NCI-H510A (cell line): Measurements from ENCODE around the gene MMP26.

Experiments used
- DNase-seq: peaks from one replicate; lab custom pipeline; 2025; lab: John Stamatoyannopoulos, UW

MMP26 gene

DNA sequence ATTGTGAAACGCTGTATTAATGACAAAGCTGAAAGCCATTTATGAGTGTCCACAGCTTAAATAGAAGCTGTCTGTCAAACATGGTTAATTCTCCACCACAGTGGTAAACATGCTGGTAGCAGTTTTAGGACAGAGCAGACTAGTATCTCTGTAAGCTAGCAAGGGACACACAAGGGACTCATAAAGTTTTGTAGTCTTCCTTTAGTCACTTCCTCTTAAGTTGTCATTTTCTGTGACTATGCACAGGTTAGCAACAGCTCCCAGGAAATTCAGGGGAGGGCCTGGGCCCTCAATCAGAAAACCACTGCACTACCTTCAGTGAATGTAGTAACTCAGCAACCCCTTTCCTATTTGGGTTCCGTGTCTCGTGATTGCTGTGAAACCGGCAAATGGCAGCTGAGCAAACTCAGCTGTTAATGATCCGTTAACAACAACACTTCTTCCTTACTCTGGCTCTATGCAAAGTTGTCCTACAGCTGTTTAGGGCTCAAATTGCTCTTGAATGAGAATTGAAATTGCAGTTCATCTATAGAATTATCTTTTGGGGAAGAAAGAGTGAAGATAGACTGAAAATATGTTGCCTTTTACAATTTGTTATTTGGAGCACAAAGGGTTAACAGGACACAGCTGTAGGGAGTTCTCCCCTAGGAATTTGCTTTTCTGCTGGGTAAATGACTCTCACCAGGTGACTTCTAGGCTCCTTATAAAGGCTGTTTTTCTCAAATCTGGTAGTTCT, at the start of gene MMP26:
MMP26 (plus strand) TSS at position 731 of the 736 bp plus-strand sequence.
- DNase-seq, result peak; percentile 95

DNA sequence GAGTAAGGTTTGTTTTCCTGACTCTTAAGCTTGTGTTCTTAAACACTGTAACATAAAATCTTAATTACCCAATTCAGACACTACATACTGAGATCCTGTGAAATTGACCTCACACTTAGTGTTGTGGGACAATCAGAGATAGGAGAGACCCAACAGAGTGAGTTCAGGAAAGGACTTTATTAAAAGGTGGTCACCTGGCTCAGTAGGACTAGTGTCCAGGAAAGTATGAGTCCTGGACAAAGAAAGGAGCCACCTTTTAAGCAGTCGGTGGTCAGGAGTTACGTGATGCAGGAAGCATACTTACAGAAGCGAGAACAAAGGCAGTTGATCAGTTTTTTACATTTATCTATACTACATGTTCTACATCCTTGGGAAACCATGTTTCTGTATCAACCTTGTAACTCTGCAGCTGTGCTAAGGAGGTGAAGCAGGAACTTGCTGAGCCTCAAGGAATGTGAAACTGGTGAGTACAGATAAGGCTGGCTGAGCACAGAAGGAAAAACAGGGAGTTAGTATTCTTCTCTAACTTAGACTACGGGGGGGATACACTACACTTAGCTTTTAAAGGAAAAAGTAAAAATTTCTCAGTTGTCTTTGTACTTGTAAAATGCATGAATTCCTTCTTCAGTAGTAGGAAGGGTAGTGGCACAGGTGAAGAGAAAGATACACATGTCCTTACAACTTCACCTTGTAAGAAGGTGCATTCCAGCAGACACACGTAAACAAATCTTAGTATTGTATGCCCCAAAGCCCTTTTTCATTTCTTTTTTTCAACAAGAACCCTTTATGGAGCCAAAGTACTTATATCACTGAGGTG, 45.7 kb upstream of the MMP26 start:
- no peak for DNase-seq

DNA sequence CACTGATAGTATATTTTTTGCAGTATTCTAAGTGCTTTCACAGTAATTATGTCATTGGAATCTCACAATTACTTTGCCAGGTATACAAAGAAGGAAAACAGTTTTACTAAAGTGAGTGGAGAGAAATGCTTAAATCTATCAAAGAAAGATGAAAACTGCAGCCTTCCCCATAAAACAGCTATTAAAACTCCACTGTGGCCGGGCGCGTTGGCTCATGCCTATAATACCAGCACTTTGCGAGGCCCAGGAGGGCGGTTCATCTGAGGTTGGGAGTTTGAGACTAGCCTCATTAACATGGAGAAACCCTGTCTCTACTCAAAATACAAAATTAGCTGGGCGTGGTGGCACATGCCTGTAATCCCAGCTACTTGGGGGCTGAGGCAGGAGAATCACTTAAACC, 41.7 kb upstream of the MMP26 start:
- no peak for DNase-seq

DNA sequence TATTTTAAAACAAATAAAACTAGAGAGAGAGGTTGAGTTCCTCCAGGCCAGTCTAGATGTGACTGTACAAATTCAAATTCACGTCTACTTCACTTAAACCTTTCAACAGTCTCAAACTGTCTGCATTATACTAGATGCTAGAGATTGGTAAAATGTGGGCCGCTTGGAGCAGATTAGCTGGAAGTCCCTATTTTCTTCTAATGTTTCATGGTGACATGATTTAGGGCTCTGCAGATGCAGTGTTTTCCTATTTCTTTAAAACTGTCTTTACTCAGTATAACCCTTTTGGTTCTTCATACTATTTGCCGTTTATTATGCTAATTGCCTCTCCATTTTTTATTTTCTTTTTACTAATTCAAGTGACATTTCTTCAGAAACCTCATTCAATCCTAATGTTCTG, 40.4 kb upstream of the MMP26 start:
- DNase-seq, result no peak

DNA sequence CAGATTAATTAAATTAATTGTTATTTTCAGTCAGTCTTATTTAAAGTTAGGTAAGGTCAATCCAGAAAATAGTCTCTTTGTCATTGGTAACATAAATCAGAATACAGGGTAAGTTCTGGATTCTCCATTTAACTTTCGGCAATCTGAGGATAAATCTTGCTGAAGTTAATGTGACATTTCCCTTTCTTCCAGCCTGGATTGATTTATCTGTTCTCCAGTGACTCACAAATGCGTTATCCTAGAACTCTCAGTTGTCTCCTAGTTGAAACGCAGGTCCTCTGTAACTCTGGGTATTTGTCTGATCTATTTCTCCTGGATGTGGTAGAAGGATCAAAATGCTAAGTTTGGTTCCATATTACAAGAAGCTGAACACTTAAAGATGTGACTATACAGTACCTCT, 39.8 kb upstream of the MMP26 start:
- no peak for DNase-seq

DNA sequence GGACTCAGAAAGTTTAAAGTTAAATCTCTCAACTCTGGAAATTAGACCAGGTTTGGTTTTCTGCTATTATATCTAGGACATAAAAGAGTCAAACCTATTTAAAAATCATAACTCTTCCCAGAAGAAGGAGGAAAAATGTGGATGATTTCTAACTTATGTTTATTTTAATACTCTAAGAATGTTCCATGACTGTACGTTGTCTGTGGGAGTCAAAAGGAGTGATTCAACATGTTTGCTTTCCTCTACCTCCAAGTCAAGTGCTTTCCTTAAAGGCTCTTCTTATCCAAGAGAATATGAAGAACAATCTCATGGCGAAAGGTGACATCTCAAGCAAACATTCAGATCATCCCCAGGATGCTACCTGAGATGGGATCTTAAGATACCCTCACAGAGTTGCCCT, 39.2 kb upstream of the MMP26 start:
- DNase-seq, result no peak

DNA sequence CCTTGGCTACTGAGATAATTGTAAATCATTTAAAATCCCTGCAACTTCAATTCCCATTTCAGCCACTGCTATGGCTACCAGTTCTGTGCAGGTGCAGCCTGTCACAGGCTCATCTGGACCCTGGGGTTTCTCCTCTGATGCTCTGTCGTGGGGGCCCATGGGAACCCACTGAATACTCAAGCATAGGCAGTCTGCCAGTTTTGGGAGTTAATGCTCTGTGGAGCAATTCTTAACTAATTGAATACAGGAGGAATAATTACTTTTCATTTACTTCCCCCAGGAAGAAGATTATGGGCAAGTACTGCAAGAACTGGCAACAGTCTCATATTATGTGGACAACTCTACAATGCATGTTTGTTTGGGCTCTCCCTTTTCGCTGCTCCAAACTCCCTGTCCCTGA, 32.8 kb upstream of the MMP26 start:
- no peak for DNase-seq

DNA sequence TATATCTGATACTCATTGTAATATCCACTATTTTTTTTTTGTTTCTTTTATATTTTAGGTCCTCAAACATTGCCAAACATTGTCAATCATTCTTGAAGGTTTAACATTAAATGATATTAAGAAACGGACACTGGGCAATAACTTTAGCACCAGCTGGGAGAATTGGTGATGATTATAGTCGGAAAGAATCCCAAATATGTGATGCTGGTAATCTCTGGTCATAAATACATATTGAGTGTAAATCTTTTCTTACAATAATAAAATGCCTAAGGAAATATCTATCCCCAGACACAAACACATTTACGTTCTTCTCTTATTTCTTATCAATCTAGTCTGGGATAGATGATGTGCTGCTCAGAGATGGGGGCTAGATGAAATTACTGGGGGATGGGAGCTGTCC, 32.1 kb upstream of the MMP26 start:
- no peak for DNase-seq

DNA sequence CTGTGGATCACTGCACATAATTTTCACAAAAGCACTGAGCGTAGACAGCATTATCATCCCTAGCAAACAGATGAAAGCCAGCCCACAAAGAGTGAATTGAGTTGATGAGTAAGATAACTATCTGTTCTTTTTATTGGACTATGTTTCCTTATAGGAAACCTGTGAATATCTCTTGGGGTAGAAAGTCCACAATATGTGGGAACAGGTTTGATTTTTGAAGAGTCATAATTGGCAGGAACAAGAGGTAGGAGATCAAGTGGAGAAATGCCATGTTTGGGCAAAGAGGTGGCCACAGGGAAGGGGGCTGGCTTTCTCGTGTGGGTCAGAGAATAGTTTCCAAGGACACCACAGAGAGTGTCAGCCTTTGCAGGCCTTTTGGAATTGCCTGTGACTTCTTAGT, 30.8 kb upstream of the MMP26 start:
- DNase-seq, result no peak

DNA sequence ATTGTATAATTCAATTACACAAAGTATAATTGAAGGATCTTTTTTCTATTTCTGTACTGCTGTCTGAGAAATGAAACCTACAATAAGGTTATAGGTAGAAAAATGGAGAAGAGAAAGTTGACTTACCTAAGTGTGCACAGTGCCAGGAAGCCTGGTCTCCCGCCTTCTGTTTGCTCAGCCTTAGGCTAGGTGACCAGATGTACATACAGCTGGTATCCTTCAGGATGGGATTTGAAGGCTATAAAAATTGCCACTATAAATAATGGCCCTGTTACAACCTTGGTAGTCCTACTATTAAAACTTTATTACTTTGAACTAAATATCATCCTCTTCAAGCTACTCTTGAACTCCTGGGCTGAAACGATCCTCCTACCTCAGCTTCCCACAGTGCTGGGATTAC, 26.6 kb upstream of the MMP26 start:
- peak; percentile 70 for DNase-seq

DNA sequence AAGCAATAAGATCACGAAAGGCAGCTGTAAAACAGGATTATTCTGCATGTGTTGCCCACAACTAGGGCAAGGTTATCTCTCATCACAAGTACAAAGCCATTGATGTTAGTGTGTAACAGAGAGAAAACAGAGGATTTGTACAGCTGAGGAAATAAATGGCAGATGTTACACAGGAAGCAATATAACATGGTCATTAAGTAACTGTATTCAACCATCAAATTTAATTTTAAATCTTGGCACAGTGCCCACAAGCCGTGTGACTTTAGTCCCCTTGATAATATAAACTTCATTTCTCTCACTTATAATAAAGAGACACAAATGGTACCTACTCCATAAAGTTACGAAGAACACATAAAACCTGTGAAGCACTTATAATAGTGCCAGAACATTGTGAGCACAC, 24.2 kb upstream of the MMP26 start:
- DNase-seq, result peak; percentile 59

DNA sequence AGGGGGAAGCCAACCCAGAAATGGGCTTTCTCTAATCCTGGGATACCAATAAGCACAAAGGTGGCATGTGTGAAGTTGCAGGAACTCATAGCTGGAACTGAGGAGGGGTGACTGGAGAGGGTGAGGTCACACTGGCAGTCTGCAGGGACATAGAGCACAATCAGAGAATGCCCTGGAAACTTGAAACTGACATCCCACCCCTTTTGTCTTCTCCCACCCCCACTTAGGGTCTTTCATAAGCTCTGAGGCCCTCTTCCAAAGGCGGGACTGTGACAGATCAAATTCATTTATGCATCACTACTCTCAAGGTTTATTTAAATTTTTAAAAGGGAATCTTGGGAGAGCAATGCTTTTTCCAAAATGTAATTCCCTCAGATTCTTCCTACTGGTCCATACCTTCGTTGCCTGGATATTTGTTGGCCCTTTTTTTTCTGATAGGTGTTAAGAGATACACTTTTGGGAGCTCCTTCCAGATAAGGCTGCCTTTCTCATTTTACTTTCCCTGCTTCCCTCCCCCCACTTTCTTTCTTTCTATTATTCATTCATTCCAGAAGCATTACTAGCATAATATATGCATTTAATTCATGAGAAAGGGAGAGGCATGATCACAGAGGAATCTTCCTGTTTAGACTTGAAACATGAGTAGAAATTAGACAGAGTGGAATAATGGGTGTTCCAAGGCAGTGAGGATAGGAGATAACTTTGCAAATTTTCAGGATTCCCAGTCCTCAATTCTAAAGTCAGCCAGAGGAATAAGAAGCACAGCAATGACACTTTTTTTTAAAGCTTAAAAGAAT, 21.8 kb upstream of the MMP26 start:
- no peak for DNase-seq

DNA sequence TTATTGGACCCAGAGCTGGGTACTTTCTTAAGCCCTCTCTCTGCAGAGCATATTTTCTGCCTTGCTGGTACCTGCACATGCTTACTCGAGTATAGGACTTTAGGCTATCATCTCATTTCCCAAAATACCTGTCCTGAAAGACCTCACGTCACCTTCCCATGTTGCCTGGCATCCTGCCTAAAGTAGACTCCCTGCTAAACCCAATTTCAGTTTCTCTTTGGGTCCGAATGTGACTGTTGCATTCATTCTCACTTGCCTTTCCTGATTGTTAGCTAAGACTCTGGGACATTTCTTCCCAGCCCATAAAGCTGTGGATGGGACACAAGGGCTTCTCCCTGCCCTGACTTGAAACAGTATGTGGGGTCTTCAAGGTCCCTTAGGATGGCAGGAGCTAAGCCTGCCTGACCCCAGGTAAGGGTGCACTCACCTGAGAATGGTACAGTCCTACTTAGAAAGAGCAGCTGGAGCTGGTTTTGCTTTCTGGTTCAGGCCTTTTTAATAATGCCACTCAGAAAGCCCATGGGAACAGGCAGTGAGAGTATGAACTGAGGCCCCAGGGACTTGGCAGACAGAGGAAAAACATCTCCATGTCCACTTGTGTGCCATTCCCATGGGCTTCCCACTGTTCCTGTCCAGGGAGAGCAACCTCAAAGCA, 19.8 kb upstream of the MMP26 start:
- no peak for DNase-seq

DNA sequence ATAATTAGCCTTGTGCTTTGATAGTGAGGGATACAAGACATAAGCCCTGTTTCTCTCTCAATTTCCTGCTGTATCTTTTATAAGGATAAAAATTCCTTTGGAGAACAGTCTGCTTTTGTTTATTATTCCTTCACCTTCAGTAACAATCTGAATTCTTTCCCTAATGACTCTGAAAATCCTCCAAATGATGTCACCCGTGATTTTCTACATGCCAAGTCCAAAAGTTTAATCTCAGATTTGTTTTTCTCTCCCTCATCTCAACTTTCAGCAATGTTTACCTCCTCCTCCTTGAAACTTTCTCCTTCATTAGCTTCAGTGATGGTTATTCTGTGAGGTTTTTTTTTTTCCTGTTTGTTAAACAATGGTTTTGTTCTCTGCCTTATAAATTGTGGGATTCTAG, 9.1 kb upstream of the MMP26 start:
- DNase-seq, result no peak

DNA sequence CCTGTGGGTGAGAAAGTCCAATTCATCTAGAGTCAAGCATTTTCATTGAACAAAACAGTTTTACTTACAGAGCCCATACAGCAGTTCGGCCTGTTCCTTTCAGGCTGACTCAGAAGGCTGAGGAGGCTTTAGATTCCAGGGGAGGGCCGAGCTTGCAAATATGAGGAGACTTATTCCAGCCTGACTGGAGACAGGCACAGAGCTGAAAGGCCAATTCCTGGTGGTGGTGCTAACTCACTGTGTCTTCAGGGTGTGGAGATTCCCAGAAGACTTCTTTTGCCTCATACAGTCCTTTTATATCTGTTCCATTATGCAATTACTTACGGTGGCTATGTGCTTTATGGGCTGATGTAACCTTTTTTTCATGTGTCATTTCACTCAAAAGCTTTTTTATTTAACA, 7.0 kb upstream of the MMP26 start, which contains the start of gene OR51E2:
OR51E2 (minus strand) TSS at position 269 of the 400 bp plus-strand sequence. CDS start 15,142 bp downstream, outside the sequence.
- DNase-seq, result peak; percentile 43

DNA sequence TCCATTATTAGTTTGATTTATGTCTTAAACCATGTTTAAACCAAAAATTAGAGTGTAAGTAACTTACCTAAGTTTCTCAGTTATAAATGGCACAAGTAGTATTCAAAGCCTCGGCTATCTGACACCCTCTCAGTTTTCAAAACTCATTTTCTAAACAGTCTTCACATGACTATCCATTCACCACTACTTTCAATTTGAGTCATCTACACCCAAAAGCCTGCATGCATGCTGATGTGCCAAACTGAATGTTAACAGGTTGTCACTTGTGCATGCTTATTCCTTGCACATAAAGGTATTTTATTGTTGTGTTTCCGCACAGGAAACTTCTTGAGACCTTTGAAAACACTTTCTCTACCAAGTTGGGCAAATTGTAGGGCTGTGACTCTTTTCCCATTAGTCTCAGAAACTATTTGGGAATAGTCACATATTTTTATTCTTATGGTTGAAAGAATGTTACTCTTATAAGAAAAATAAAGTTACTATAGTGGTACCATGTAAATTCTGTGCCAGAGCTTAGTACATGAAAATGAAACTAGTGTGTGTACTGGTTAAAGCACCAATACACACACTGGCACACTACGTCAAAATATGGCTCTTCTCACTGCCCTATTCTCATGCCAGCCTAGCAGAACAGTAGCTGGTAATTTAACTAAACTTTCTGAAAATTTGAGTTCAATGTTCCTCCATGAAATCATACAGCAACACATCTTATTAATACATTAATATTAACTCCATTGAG, 4.7 kb upstream of the MMP26 start:
- DNase-seq, result no peak

DNA sequence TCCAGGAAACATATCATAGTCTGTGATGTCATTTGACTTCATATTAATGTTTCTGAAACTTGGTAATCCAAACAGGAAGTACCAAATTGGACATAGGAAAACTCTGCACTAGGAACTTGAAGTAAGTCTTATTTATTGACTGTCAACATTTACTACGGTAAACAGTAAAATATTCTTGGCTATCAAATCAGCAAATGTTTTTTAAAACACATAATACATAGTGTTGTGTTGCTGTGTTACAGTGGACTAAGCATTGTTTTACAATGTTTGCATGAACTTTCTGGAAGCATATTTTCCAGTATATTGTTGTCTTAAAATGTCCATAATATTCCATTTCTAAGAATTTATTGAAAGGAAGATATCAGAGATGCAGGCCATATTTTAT, 4.2 kb upstream of the MMP26 start:
- DNase-seq, result no peak

DNA sequence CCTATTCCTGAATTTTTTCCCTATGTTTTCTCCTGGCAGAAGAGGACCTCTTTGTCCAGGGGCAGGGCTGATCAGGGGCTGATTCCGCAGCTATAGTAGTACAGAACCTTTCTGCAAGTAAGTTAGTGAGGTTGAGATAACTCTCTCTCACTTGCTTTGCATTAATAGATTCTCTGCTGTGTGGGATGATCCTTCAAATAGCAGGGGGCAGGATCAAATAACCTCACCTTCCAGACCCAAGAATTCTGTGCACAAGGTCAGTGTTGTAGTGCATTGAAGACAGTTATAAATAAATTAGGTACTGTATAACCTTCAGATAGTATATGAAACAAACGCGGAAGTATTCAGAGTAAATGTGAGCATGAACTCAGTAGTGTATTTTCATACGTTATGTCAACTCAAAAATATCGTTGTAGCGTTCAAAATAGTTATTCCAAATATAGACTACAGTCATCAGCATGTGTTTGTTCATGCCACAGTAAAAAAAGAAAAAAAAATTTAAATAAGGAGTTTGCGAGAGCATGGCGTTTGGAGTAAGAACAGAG, 278 bp downstream of the MMP26 start:
- no peak for DNase-seq

DNA sequence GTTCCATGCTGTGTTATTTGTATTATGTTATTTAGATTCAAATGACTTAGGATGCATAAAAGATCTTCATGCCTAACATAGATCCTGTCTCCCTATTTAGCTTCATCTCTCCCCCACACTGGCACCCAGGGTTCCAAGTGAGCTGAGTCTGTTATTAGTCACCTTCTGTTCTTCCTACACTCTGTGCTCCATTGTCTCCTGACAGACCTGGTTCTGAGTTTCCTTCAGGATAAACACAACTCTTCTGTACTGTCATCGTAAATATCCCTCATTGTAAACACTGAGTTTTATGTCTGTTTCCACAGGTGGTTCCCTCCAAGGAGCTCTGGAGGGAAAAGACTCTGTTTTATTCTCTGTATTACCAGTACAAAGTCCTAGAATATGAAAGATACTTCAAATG, 8.7 kb downstream of the MMP26 start:
- DNase-seq, result no peak

DNA sequence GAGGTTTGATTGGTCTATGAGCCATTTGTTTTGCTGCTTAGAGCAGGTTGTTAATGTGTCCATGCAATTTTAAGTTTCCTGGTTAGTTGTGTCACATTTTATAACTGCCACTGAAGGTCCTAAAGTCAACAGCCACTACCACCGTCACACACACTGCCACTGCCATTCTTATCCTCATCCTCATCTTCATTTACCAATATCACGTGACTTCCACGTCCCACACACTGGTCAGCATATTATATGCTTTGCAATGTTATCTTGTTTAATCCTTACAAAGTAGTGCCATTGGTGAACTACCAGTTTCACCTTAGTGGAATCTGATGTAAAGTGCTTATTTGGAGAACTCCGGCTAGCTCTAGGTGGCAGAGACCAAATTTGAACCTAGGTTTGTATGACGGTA, 9.7 kb downstream of the MMP26 start:
- no peak for DNase-seq
